Panc1 (cell line): ENCODE results near the gene CRIP3.

Experiments
- CTCF ChIP-seq: fragments of 450-650 bp; IDR thresholded peaks from 2 replicates; pipeline ENCODE4 v1.5.1; 2017; ENCODE audit warnings: mild to moderate bottlenecking
- POLR2AphosphoS5 ChIP-seq: IDR thresholded peaks from 2 replicates; pipeline ENCODE4 v1.6.1; 2012; ENCODE audit warnings: mild to moderate bottlenecking, low read depth, low read length, moderate library complexity
- SIN3A ChIP-seq: IDR thresholded peaks from 2 replicates; pipeline ENCODE4 v1.6.1; 2012; ENCODE audit warnings: low read depth, mild to moderate bottlenecking, low read length, moderate library complexity, borderline replicate concordance; ENCODE audit not compliant: insufficient read depth
- TF ChIP-seq, protein P1 (sequence below), 2 experiments: IDR thresholded peaks; 2 replicates each; pipeline ENCODE4 v1.6.1; 2011 to 2012; ENCODE audit warnings: low read depth in 2 of 2, control low read depth in 1 of 2, low read length in 1 of 2, mild to moderate bottlenecking in 1 of 2, moderate library complexity in 1 of 2; ENCODE audit not compliant: insufficient read depth in 1 of 2

- TF ChIP-seq CTCF (no peak), POLR2AphosphoS5 (no peak), SIN3A (no peak)
- TF ChIP-seq, protein P1, sequence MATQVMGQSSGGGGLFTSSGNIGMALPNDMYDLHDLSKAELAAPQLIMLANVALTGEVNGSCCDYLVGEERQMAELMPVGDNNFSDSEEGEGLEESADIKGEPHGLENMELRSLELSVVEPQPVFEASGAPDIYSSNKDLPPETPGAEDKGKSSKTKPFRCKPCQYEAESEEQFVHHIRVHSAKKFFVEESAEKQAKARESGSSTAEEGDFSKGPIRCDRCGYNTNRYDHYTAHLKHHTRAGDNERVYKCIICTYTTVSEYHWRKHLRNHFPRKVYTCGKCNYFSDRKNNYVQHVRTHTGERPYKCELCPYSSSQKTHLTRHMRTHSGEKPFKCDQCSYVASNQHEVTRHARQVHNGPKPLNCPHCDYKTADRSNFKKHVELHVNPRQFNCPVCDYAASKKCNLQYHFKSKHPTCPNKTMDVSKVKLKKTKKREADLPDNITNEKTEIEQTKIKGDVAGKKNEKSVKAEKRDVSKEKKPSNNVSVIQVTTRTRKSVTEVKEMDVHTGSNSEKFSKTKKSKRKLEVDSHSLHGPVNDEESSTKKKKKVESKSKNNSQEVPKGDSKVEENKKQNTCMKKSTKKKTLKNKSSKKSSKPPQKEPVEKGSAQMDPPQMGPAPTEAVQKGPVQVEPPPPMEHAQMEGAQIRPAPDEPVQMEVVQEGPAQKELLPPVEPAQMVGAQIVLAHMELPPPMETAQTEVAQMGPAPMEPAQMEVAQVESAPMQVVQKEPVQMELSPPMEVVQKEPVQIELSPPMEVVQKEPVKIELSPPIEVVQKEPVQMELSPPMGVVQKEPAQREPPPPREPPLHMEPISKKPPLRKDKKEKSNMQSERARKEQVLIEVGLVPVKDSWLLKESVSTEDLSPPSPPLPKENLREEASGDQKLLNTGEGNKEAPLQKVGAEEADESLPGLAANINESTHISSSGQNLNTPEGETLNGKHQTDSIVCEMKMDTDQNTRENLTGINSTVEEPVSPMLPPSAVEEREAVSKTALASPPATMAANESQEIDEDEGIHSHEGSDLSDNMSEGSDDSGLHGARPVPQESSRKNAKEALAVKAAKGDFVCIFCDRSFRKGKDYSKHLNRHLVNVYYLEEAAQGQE (IDR thresholded peaks at IDR 0.05; ENCODE audit: insufficient read depth in 1 of 2, low read depth in 2 of 2, low read length in 1 of 2): no peak
Measured at GRCh38 chr6:43268782-43269272, 39.8 kb downstream of the CRIP3 start.
